BLaER1 (cell line): ENCODE data around the gene PRR12.
A peak's percentile ranks its signal among the peaks of the same experiment; 100 is the strongest.

Experiments used
- H3K27ac ChIP-seq: shearing (Covaris generic); formaldehyde crosslinking; 2 replicates; pipeline ENCODE4 v1.8.1; 2022
- H3K27me3 ChIP-seq: shearing (Covaris generic); formaldehyde crosslinking; 2 replicates; pipeline ENCODE4 v1.8.1; 2022
- H3K36me3 ChIP-seq: shearing (Covaris generic); formaldehyde crosslinking; 2 replicates; pipeline ENCODE4 v1.8.1; 2022
- H3K4me1 ChIP-seq: shearing (Covaris generic); formaldehyde crosslinking; 2 replicates; pipeline ENCODE4 v1.8.1; 2022
- H3K4me2 ChIP-seq: shearing (Covaris generic); formaldehyde crosslinking; 2 replicates; pipeline ENCODE4 v1.8.1; 2022
- H3K4me3 ChIP-seq: shearing (Covaris generic); formaldehyde crosslinking; 2 replicates; pipeline ENCODE4 v1.8.1; 2022
- H3K9ac ChIP-seq: shearing (Covaris generic); formaldehyde crosslinking; 2 replicates; pipeline ENCODE4 v1.8.1; 2022
- H3K9me3 ChIP-seq: shearing (Covaris generic); formaldehyde crosslinking; 2 replicates; pipeline ENCODE4 v1.8.1; 2022
- H4K20me1 ChIP-seq: shearing (Covaris generic); formaldehyde crosslinking; 2 replicates; pipeline ENCODE4 v1.8.1; 2022
- Cebpa-rat ChIP-seq: shearing (Covaris generic); IDR thresholded peaks from 2 replicates; pipeline ENCODE4 v1.8.1; 2022

The PRR12 gene

DNA sequence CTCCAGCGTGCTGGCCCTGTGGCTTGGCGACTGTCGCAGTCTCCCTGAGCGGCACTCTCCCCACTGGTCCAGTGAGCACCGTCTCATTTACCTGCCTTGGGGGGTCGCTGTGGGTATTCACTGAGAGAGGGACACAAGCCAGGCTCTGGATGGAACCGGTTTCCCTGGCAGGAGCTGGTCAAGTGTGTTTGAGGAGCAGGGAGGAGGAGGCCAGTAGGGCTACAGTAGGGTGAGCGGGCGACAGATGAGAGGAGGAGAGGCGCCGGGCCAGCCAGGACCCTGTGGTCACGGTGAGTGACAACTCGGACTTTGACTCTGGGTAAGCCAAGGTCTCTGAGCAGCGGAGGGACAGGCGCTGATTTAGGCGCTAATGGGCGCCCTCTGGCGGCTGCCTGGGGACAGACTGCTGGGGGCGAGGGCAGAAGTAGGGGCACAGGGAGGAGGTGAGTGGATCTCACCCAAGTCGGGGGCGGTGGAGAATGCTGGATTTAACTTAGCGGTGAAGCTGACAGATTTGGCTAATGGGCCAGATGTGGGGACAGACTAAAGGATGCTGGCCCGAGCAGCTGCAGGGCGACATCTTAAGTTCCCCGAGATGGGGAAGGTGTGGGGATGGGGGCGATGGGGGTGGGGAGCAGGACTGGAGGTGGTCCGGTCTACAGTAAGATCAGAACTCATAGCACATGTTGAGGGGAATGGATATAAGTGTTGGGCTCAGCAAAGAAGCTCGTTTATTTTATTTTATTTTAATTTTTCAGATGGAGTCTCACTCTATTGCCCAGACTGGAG, 81.3 kb downstream of the PRR12 start:
- H3K4me3 ChIP-seq, result no peak overlapping the region

More for the DNA sequence above, 81.3 kb downstream of the PRR12 start:
- no peak for TF ChIP-seq Cebpa-rat
- peak overlapping the region; percentile 51; the same call in 1 of the 2 replicates for H3K27ac ChIP-seq
- peak overlapping the region; percentile 54 for H3K4me2 ChIP-seq
- peaks cover 50% of the 10 kb centered on the region for H3K36me3 ChIP-seq
- no peaks in the 10 kb centered on the region for H3K27me3 ChIP-seq
- no peaks in the 10 kb centered on the region for H4K20me1 ChIP-seq
- peaks cover 44% of the 10 kb centered on the region for H3K4me1 ChIP-seq
- H3K9me3 ChIP-seq, result no peaks in the 10 kb centered on the region
- peak overlapping the region; percentile 51; the same call in 1 of the 2 replicates for H3K9ac ChIP-seq
